Choroid plexus epithelial cell (primary cell): ENCODE measurements around the gene VAMP5.

Source experiments
- DNase-seq: peaks from one replicate; pipeline ENCODE4 v3.0.0-alpha.2; 2010; ENCODE audit warnings: low read depth
- H3K4me3 ChIP-seq: 2 replicates; pipeline ENCODE4 v1.5.1; 2011; ENCODE audit warnings: low read depth, mild to moderate bottlenecking, control low read depth, low read length, moderate library complexity
- CTCF ChIP-seq: conservative IDR thresholded peaks from 2 replicates; pipeline ENCODE4 v1.5.1; 2011; ENCODE audit warnings: low read depth, mild to moderate bottlenecking, control low read depth, inconsistent platforms, low read length, moderate library complexity

The VAMP5 gene

GRCh38 chr2:85547089-85547858 lies 37.0 kb upstream of the VAMP5 start:
- H3K4me3 ChIP-seq: no peak overlapping the region
- no peak for TF ChIP-seq CTCF
- no peak for DNase-seq

GRCh38 chr2:85547859-85548607 lies 36.2 kb upstream of the VAMP5 start:
- no peak for TF ChIP-seq CTCF
- H3K4me3 ChIP-seq: no peak overlapping the region
- no peak for DNase-seq

- H3K4me3 ChIP-seq: no peak overlapping the region
- DNase-seq: no peak
- TF ChIP-seq CTCF: no peak
Measured at GRCh38 chr2:85548608-85548900, 35.7 kb upstream of the VAMP5 start.

GRCh38 chr2:85549095-85549494 lies 35.1 kb upstream of the VAMP5 start:
- DNase-seq: no peak
- TF ChIP-seq CTCF: no peak
- no peak overlapping the region for H3K4me3 ChIP-seq

GRCh38 chr2:85549826-85550225 lies 34.4 kb upstream of the VAMP5 start:
- DNase-seq: peak; percentile 96
- no peak overlapping the region for H3K4me3 ChIP-seq
- no peak for TF ChIP-seq CTCF

- TF ChIP-seq CTCF: no peak
- DNase-seq: no peak
- H3K4me3 ChIP-seq: no peak overlapping the region
Measured at GRCh38 chr2:85550486-85550885, 33.7 kb upstream of the VAMP5 start.
